Endothelial cell (in vitro differentiated cells): ENCODE results near the gene DLL1. TPM values are rescaled to one million over a fixed set of nuclear protein-coding genes. Genes with fewer than 3 reads are reported as not detected.

Experiments used
- DNase-seq: peaks from one replicate; pipeline ENCODE4 v3.0.0; 2021; ENCODE audit warnings: low spot score
- H3K27ac Mint-ChIP-seq: one replicate; pipeline ENCODE4 v1.8.0; 2021; ENCODE audit warnings: mixed read lengths, inconsistent platforms; ENCODE audit not compliant: unreplicated experiment
- H3K27me3 Mint-ChIP-seq: one replicate; pipeline ENCODE4 v1.8.0; 2021; ENCODE audit warnings: mild to moderate bottlenecking, moderate library complexity, mixed read lengths, inconsistent platforms; ENCODE audit not compliant: unreplicated experiment
- H3K36me3 Mint-ChIP-seq: one replicate; pipeline ENCODE4 v1.8.0; 2021; ENCODE audit warnings: mild to moderate bottlenecking, low read depth, mixed read lengths, inconsistent platforms; ENCODE audit not compliant: unreplicated experiment
- H3K4me1 Mint-ChIP-seq: one replicate; pipeline ENCODE4 v1.8.0; 2021; ENCODE audit warnings: mild to moderate bottlenecking, mixed read lengths, inconsistent platforms; ENCODE audit not compliant: unreplicated experiment
- H3K4me3 Mint-ChIP-seq: one replicate; pipeline ENCODE4 v1.8.0; 2021; ENCODE audit warnings: mild to moderate bottlenecking, mixed read lengths, inconsistent platforms; ENCODE audit not compliant: unreplicated experiment
- H3K9me3 Mint-ChIP-seq: one replicate; pipeline ENCODE4 v1.8.0; 2021; ENCODE audit warnings: mixed read lengths, inconsistent platforms; ENCODE audit not compliant: unreplicated experiment
- CTCF ChIP-seq: fragments of 200-600 bp; sonication (generic); IDR thresholded peaks from one replicate; pipeline ENCODE4 v1.5.0; 2021; ENCODE audit warnings: antibody characterized with exemption; ENCODE audit not compliant: unreplicated experiment
- total RNA-seq: library from RNA; stranded (reverse); fragmentation: NEBNext Ultra II Directional; extraction: Animal tissue kit (Norgen Biotek cat#: 25700); gene quantifications from one replicate; pipeline ENCODE4 v1.2.1, GENCODE V29; 2021; ENCODE audit not compliant: unreplicated experiment

DLL1 gene
- total RNA-seq, 1 donor from 2014 or later, result 59.5 TPM

DNA sequence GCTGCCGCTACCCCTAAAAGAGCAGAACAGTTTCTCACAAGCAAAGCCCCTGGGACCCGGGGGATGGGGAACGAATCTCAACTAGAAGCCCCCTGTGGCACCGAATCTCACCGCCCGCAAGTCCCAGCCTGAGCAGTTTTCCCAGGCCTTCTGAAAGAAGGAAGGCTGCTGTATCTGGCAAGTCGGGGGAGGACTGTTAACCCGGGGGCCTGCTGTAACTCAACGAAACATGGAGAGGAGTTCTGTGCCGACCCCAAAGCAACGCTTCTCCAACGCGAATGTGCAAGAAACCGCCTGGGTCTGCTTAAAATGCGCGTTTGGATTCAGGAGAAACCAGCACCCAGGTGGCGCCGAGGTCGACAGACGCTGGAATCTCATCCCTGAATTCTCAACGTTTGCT, 34.2 kb downstream of the DLL1 start:
- Mint-ChIP-seq H3K27ac (no peak overlapping the region), H3K9me3 (no peaks in the 10 kb centered on the region), H3K36me3 (no peaks in the 10 kb centered on the region), H3K4me1 (no peaks in the 10 kb centered on the region), H3K27me3 (peaks cover 7% of the 10 kb centered on the region), H3K4me3 (no peak overlapping the region)
- no peak for DNase-seq
- no peak for TF ChIP-seq CTCF

- Mint-ChIP-seq H3K4me3 (no peak overlapping the region), H3K36me3 (no peaks in the 10 kb centered on the region), H3K4me1 (no peaks in the 10 kb centered on the region), H3K27me3 (peaks cover 7% of the 10 kb centered on the region), H3K9me3 (no peaks in the 10 kb centered on the region), H3K27ac (no peak overlapping the region)
- no peak for DNase-seq
- no peak for TF ChIP-seq CTCF
These were observed 35.3 kb downstream of the DLL1 start for GRCh38 chr6:170255426-170256125.

DNA sequence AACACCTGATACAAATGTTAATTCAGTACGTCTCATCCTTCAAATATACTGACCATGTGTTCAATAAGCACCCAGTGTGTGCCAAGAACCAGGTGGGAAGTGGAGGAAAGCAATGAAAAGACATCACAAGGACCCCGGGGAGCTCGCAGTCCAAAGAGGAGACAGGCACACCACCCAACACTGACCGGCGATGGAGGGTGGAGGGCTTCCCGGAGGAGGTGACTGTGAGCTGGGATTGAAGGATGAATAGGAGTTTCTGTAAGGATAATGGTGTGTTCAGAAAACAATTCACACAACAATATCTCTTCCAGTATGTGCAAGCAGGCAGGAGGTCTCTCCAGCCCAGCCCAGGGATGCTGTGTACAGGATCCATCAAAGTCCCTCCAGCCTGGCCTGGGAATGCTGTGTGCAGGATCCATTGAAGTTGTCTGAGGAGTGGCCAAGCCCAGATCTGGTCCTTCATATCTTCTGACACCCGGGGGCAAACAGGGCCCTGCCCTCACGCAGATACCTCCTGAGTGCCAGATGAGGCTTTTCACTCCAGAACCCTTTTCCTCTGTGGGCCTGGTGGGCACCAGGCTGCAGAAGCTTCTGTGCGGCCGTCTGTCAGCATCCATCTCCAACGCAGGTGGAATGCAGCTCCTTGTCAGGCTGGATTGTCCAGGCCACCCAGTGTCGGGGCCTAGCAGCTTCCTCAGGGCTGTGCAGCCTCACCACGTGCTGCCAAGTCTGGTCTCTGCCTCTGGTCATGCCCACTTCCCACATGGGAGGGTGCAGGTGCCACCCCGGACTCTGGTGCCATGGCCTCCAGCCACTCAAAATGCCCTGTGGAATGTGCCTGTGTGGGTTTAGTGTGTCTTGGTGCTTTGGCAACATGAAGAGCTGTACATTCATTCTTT, 36.3 kb downstream of the DLL1 start:
- no peak for DNase-seq

GRCh38 chr6:170253910-170254269, 37.0 kb downstream of the DLL1 start:
- Mint-ChIP-seq H3K36me3 (no peaks in the 10 kb centered on the region), H3K4me3 (no peak overlapping the region), H3K27ac (no peak overlapping the region), H3K9me3 (no peaks in the 10 kb centered on the region), H3K27me3 (peaks cover 6% of the 10 kb centered on the region), H3K4me1 (no peaks in the 10 kb centered on the region)
- DNase-seq, result no peak
- TF ChIP-seq CTCF, result no peak

More for the DNA sequence above, 36.3 kb downstream of the DLL1 start:
- Mint-ChIP-seq H3K27me3 (peaks cover 9% of the 10 kb centered on the region), H3K4me1 (no peaks in the 10 kb centered on the region), H3K27ac (no peak overlapping the region), H3K36me3 (no peaks in the 10 kb centered on the region), H3K9me3 (no peaks in the 10 kb centered on the region), H3K4me3 (no peak overlapping the region)
- no peak for TF ChIP-seq CTCF
